ENCODE data around the gene RIF1.
A peak's percentile ranks its signal among the peaks of the same experiment; 100 is the strongest.

RIF1 gene

GRCh38 chr2:151394509-151394908 lies 15.2 kb upstream of the RIF1 start:
- H3K4me3 ChIP-seq (ENCODE audit: low read length), result no peak overlapping the region
- no peak overlapping the region for H3K4ac ChIP-seq (ENCODE audit: low read depth, low read length)
- no peaks in the 10 kb centered on the region for H3K36me3 ChIP-seq (ENCODE audit: control insufficient read depth, insufficient read depth, low read length)
- H3K4me2 ChIP-seq (ENCODE audit: low read length), result no peak overlapping the region
- H3K18ac ChIP-seq (ENCODE audit: low read length), result no peak overlapping the region
- no peaks in the 10 kb centered on the region for H3K27me3 ChIP-seq (ENCODE audit: insufficient read depth, low read length, poor library complexity)
- no peak for DNase-seq
- no peak overlapping the region for H2AK5ac ChIP-seq (ENCODE audit: low read length)
- no peaks in the 10 kb centered on the region for H3K79me2 ChIP-seq (ENCODE audit: control insufficient read depth, insufficient read depth, low read length)
- no peaks in the 10 kb centered on the region for H3K4me1 ChIP-seq (ENCODE audit: control insufficient read depth, low read depth, low read length)
- no peak overlapping the region for H4K8ac ChIP-seq (ENCODE audit: low read depth, low read length)
- H3K9ac ChIP-seq (ENCODE audit: low read length), result no peak overlapping the region
- no peak overlapping the region for H2BK5ac ChIP-seq (ENCODE audit: low read length)
- no CpG with 5 or more reads among the region's 4 CpGs for WGBS (ENCODE audit: extremely low coverage, insufficient coverage, low lambda C conversion rate)
- no peak overlapping the region for H3K23ac ChIP-seq (ENCODE audit: low read length)
- H2BK120ac ChIP-seq (ENCODE audit: low read depth, low read length), result no peak overlapping the region
- H2BK15ac ChIP-seq (replicated peaks; ENCODE audit: low read depth), result no peak overlapping the region
- H4K5ac ChIP-seq (ENCODE audit: low read length), result no peak overlapping the region
- H3K56ac ChIP-seq (ENCODE audit: low read length), result no peak overlapping the region
- no peak overlapping the region for H3K27ac ChIP-seq (ENCODE audit: low read depth, low read length)
- no peaks in the 10 kb centered on the region for H3K79me1 ChIP-seq (ENCODE audit: low read length)

- Histone ChIP-seq H2AK5ac (ENCODE audit: low read length) (no peak overlapping the region), H3K23ac (ENCODE audit: low read length) (no peak overlapping the region)
- no CpG with 5 or more reads among the region's 4 CpGs for WGBS (ENCODE audit: extremely low coverage, insufficient coverage, low lambda C conversion rate)
Observed at GRCh38 chr2:151395509-151396374, 14.0 kb upstream of the RIF1 start.

GRCh38 chr2:151399981-151400380 lies 9.7 kb upstream of the RIF1 start:
- Histone ChIP-seq H2BK120ac (ENCODE audit: low read depth, low read length) (no peak overlapping the region), H3K9ac (ENCODE audit: low read length) (no peak overlapping the region), H3K23ac (ENCODE audit: low read length) (no peak overlapping the region), H3K4ac (ENCODE audit: low read depth, low read length) (no peak overlapping the region), H3K79me1 (ENCODE audit: low read length) (no peaks in the 10 kb centered on the region), H3K27ac (ENCODE audit: low read depth, low read length) (no peak overlapping the region), H3K18ac (ENCODE audit: low read length) (no peak overlapping the region), H3K56ac (ENCODE audit: low read length) (no peak overlapping the region), H3K36me3 (ENCODE audit: control insufficient read depth, insufficient read depth, low read length) (no peaks in the 10 kb centered on the region), H3K4me3 (ENCODE audit: low read length) (no peak overlapping the region), H3K4me2 (ENCODE audit: low read length) (no peak overlapping the region), H3K4me1 (ENCODE audit: control insufficient read depth, low read depth, low read length) (no peaks in the 10 kb centered on the region), H3K27me3 (ENCODE audit: insufficient read depth, low read length, poor library complexity) (no peaks in the 10 kb centered on the region), H4K8ac (ENCODE audit: low read depth, low read length) (no peak overlapping the region), H4K5ac (ENCODE audit: low read length) (no peak overlapping the region), H2BK15ac (replicated peaks; ENCODE audit: low read depth) (no peak overlapping the region), H2AK5ac (ENCODE audit: low read length) (no peak overlapping the region), H2BK5ac (ENCODE audit: low read length) (no peak overlapping the region), H3K79me2 (ENCODE audit: control insufficient read depth, insufficient read depth, low read length) (no peaks in the 10 kb centered on the region)
- DNase-seq, result no peak
- no CpG with 5 or more reads among the region's 1 CpG for WGBS (ENCODE audit: extremely low coverage, insufficient coverage, low lambda C conversion rate)

More at GRCh38 chr2:151395509-151396374, 14.0 kb upstream of the RIF1 start:
- Histone ChIP-seq H4K5ac (ENCODE audit: low read length) (no peak overlapping the region), H2BK5ac (ENCODE audit: low read length) (no peak overlapping the region), H3K56ac (ENCODE audit: low read length) (no peak overlapping the region), H3K4ac (ENCODE audit: low read depth, low read length) (no peak overlapping the region), H3K36me3 (ENCODE audit: control insufficient read depth, insufficient read depth, low read length) (no peaks in the 10 kb centered on the region), H2BK15ac (replicated peaks; ENCODE audit: low read depth) (no peak overlapping the region), H3K4me1 (ENCODE audit: control insufficient read depth, low read depth, low read length) (no peaks in the 10 kb centered on the region), H3K18ac (ENCODE audit: low read length) (no peak overlapping the region), H3K27ac (ENCODE audit: low read depth, low read length) (no peak overlapping the region), H3K79me2 (ENCODE audit: control insufficient read depth, insufficient read depth, low read length) (no peaks in the 10 kb centered on the region), H3K4me2 (ENCODE audit: low read length) (no peak overlapping the region), H3K4me3 (ENCODE audit: low read length) (no peak overlapping the region), H2BK120ac (ENCODE audit: low read depth, low read length) (no peak overlapping the region), H4K8ac (ENCODE audit: low read depth, low read length) (no peak overlapping the region), H3K27me3 (ENCODE audit: insufficient read depth, low read length, poor library complexity) (no peaks in the 10 kb centered on the region), H3K79me1 (ENCODE audit: low read length) (no peaks in the 10 kb centered on the region), H3K9ac (ENCODE audit: low read length) (no peak overlapping the region)
- DNase-seq, result peak; percentile 18

- no peaks in the 10 kb centered on the region for H3K4me1 ChIP-seq (ENCODE audit: control insufficient read depth, low read depth, low read length)
- 100% methylated on average over 1 of the region's 5 CpGs for WGBS (ENCODE audit: extremely low coverage, insufficient coverage, low lambda C conversion rate)
- H3K18ac ChIP-seq (ENCODE audit: low read length), result no peak overlapping the region
- H3K79me1 ChIP-seq (ENCODE audit: low read length), result no peaks in the 10 kb centered on the region
- no peak for DNase-seq
- H3K56ac ChIP-seq (ENCODE audit: low read length), result no peak overlapping the region
- no peak overlapping the region for H2BK120ac ChIP-seq (ENCODE audit: low read depth, low read length)
- H3K79me2 ChIP-seq (ENCODE audit: control insufficient read depth, insufficient read depth, low read length), result no peaks in the 10 kb centered on the region
- no peaks in the 10 kb centered on the region for H3K27me3 ChIP-seq (ENCODE audit: insufficient read depth, low read length, poor library complexity)
- H2BK15ac ChIP-seq (replicated peaks; ENCODE audit: low read depth), result no peak overlapping the region
- H3K4me3 ChIP-seq (ENCODE audit: low read length), result no peak overlapping the region
- no peaks in the 10 kb centered on the region for H3K36me3 ChIP-seq (ENCODE audit: control insufficient read depth, insufficient read depth, low read length)
- H2BK5ac ChIP-seq (ENCODE audit: low read length), result no peak overlapping the region
- no peak overlapping the region for H3K23ac ChIP-seq (ENCODE audit: low read length)
- no peak overlapping the region for H4K5ac ChIP-seq (ENCODE audit: low read length)
- H3K4me2 ChIP-seq (ENCODE audit: low read length), result no peak overlapping the region
- no peak overlapping the region for H2AK5ac ChIP-seq (ENCODE audit: low read length)
- H3K9ac ChIP-seq (ENCODE audit: low read length), result no peak overlapping the region
- no peak overlapping the region for H3K4ac ChIP-seq (ENCODE audit: low read depth, low read length)
- H3K27ac ChIP-seq (ENCODE audit: low read depth, low read length), result no peak overlapping the region
- no peak overlapping the region for H4K8ac ChIP-seq (ENCODE audit: low read depth, low read length)
Observed at GRCh38 chr2:151401149-151401548, 8.6 kb upstream of the RIF1 start.

GRCh38 chr2:151403914-151404313 lies 5.8 kb upstream of the RIF1 start:
- no CpG with 5 or more reads among the region's 4 CpGs for WGBS (ENCODE audit: extremely low coverage, insufficient coverage, low lambda C conversion rate)
- Histone ChIP-seq H2AK5ac (ENCODE audit: low read length) (no peak overlapping the region), H2BK15ac (replicated peaks; ENCODE audit: low read depth) (no peak overlapping the region), H3K79me2 (ENCODE audit: control insufficient read depth, insufficient read depth, low read length) (no peaks in the 10 kb centered on the region), H3K9ac (ENCODE audit: low read length) (no peak overlapping the region), H3K18ac (ENCODE audit: low read length) (no peak overlapping the region), H3K4me3 (ENCODE audit: low read length) (no peak overlapping the region), H2BK120ac (ENCODE audit: low read depth, low read length) (no peak overlapping the region), H3K79me1 (ENCODE audit: low read length) (no peaks in the 10 kb centered on the region), H3K56ac (ENCODE audit: low read length) (no peak overlapping the region), H4K8ac (ENCODE audit: low read depth, low read length) (no peak overlapping the region), H2BK5ac (ENCODE audit: low read length) (no peak overlapping the region), H3K36me3 (ENCODE audit: control insufficient read depth, insufficient read depth, low read length) (no peaks in the 10 kb centered on the region), H3K27ac (ENCODE audit: low read depth, low read length) (no peak overlapping the region), H3K4me2 (ENCODE audit: low read length) (no peak overlapping the region), H4K5ac (ENCODE audit: low read length) (no peak overlapping the region), H3K4me1 (ENCODE audit: control insufficient read depth, low read depth, low read length) (no peaks in the 10 kb centered on the region), H3K23ac (ENCODE audit: low read length) (no peak overlapping the region), H3K27me3 (ENCODE audit: insufficient read depth, low read length, poor library complexity) (no peaks in the 10 kb centered on the region), H3K4ac (ENCODE audit: low read depth, low read length) (no peak overlapping the region)
- DNase-seq, result no peak

GRCh38 chr2:151405376-151405775 lies 4.3 kb upstream of the RIF1 start:
- Histone ChIP-seq H4K8ac (ENCODE audit: low read depth, low read length) (no peak overlapping the region), H2BK5ac (ENCODE audit: low read length) (no peak overlapping the region), H2BK15ac (replicated peaks; ENCODE audit: low read depth) (no peak overlapping the region), H3K27ac (ENCODE audit: low read depth, low read length) (no peak overlapping the region), H2BK120ac (ENCODE audit: low read depth, low read length) (no peak overlapping the region), H3K79me1 (ENCODE audit: low read length) (no peaks in the 10 kb centered on the region), H3K27me3 (ENCODE audit: insufficient read depth, low read length, poor library complexity) (no peaks in the 10 kb centered on the region), H3K4me2 (ENCODE audit: low read length) (no peak overlapping the region), H3K9ac (ENCODE audit: low read length) (no peak overlapping the region), H3K23ac (ENCODE audit: low read length) (no peak overlapping the region), H4K5ac (ENCODE audit: low read length) (no peak overlapping the region), H3K79me2 (ENCODE audit: control insufficient read depth, insufficient read depth, low read length) (peaks cover 6% of the 10 kb centered on the region), H2AK5ac (ENCODE audit: low read length) (no peak overlapping the region), H3K36me3 (ENCODE audit: control insufficient read depth, insufficient read depth, low read length) (no peaks in the 10 kb centered on the region), H3K56ac (ENCODE audit: low read length) (no peak overlapping the region), H3K18ac (ENCODE audit: low read length) (no peak overlapping the region), H3K4me3 (ENCODE audit: low read length) (no peak overlapping the region), H3K4ac (ENCODE audit: low read depth, low read length) (no peak overlapping the region), H3K4me1 (ENCODE audit: control insufficient read depth, low read depth, low read length) (no peaks in the 10 kb centered on the region)
- DNase-seq, result no peak
- no CpG with 5 or more reads among the region's 4 CpGs for WGBS (ENCODE audit: extremely low coverage, insufficient coverage, low lambda C conversion rate)

All from mesendoderm (in vitro differentiated cells).